ENCODE measurements around the gene SSR1. TPM values are rescaled to one million over a fixed set of nuclear protein-coding genes. Genes with fewer than 3 reads are reported as not detected.
A peak's percentile ranks its signal among the peaks of the same experiment; 100 is the strongest.

SSR1 gene
- total and polyA plus RNA-seq, 9 donors = 62.7 to 110 (median 75.5) TPM

DNA sequence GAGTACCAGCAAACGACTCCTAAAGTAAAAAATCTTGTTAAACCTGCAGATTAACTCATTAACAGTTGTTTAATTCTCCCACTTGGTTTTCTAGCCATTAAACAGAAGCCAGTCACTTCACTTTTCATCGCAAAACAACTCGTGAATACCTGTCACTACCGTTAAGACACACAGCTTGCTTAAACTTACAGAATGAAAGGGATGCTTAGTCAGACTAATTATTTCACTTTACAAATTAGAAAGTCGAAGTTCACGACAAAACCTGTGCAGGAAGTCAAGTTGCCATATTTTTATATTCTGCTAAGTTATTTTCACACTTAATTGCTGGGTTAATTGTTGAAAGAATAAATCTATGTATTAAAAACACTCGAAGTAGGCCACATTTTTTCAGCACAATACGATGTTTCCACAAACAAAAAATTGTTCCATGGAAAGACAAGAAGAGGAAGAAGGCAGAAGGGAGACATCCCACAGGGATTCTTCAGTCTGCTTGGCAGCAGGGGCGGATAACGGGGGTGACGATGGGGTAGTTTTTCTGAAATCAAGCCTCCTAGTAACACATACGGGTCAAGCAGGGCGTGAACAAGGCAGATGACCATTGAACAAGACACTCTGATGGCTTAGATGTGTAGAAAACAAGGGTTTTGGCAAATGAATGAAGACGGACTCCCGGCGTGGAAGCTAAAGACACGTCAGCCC is 933 bp downstream of the SSR1 start:
- H3K36me3 ChIP-seq (ENCODE audit: control insufficient read depth, insufficient read depth, low read length) = peaks cover 19% of the 10 kb centered on the region
- peaks cover 5% of the 10 kb centered on the region for H3K4me1 ChIP-seq (ENCODE audit: control insufficient read depth, insufficient read depth, low read length)
- DNase-seq = peak; percentile 18
- 1% methylated on average over 4 of the region's 17 CpGs for WGBS (ENCODE audit: insufficient coverage)
- peak overlapping the region; percentile 72 for H3K4me3 ChIP-seq (ENCODE audit: low read length)
- H3K27ac ChIP-seq (ENCODE audit: low read length) = peak overlapping the region; percentile 96
- no peaks in the 10 kb centered on the region for H3K27me3 ChIP-seq (ENCODE audit: control insufficient read depth, insufficient read depth, low read length)
- no peaks in the 10 kb centered on the region for H3K9me3 ChIP-seq (replicated peaks; ENCODE audit: control insufficient read depth, low read depth, low read length)

DNA sequence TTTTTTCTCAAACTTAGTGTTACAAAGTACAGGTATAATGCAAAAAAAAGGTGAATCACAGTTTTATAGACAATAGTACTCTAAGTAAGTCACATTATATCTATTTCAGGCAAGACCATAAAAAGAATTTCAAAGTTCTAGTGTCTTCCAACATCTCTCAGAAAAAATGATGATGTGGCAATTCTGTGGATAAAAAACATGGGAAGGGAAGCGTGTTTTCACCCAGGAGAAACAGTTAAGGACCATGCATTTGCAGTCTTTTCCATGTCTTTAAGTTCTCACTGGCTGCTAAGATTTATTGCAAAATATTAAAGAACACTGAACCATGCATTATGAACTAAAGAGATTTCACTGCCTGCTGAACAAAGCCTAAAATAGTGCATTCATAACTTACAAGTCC is 1.8 kb downstream of the SSR1 start:
- WGBS (ENCODE audit: insufficient coverage) = no CpG with 5 or more reads among the region's 1 CpG
- DNase-seq = peak; percentile 49
- Histone ChIP-seq H3K4me3 (ENCODE audit: low read length) (no peak overlapping the region), H3K27ac (ENCODE audit: low read length) (no peak overlapping the region), H3K27me3 (ENCODE audit: control insufficient read depth, insufficient read depth, low read length) (no peaks in the 10 kb centered on the region), H3K36me3 (ENCODE audit: control insufficient read depth, insufficient read depth, low read length) (peaks cover 26% of the 10 kb centered on the region), H3K4me1 (ENCODE audit: control insufficient read depth, insufficient read depth, low read length) (peaks cover 5% of the 10 kb centered on the region), H3K9me3 (replicated peaks; ENCODE audit: control insufficient read depth, low read depth, low read length) (no peaks in the 10 kb centered on the region)

DNA sequence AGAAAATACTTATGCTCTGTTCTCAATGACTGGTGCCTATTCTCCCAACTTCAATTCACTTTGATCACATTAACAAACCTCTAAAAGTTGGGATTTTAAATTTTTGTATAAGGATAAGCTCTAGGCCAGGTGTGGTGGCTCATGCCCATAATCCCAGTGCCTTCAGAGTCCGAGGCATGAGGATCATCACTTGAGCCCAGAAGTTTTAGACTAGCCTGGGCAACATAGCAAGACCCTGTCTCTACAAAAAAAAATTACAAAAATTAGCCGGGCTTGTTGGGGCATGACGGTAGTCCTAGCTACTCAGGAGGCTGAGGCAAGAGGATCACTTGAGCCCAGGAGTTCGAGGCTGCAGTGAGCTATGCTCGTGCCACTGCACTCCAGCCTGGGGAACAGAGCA is 3.9 kb downstream of the SSR1 start:
- DNase-seq = no peak
- Histone ChIP-seq H3K27me3 (ENCODE audit: control insufficient read depth, insufficient read depth, low read length) (no peaks in the 10 kb centered on the region), H3K9me3 (replicated peaks; ENCODE audit: control insufficient read depth, low read depth, low read length) (no peaks in the 10 kb centered on the region), H3K4me3 (ENCODE audit: low read length) (no peak overlapping the region), H3K4me1 (ENCODE audit: control insufficient read depth, insufficient read depth, low read length) (peaks cover 5% of the 10 kb centered on the region), H3K36me3 (ENCODE audit: control insufficient read depth, insufficient read depth, low read length) (peaks cover 37% of the 10 kb centered on the region), H3K27ac (ENCODE audit: low read length) (no peak overlapping the region)
- 100% methylated on average over 3 of the region's 5 CpGs for WGBS (ENCODE audit: insufficient coverage)

DNA sequence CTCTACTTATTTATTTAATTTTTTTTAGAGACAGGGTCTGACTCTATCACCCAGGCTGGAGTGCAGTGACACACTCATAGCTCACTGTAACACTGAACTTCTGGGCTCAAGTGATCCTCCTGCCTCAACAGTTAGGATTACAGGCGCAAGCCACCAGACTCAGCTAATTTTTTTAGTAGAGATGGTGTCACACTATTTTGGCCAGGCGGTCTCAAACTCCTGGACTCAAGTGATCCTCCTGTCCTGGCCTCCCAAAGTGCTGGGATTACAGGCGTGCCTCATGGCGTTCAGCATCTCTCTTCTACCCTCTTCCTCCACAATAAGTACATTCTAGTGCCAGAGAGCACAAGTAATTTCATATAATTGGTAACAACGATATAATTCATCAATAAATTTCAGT is 5.5 kb downstream of the SSR1 start:
- Histone ChIP-seq H3K4me1 (ENCODE audit: control insufficient read depth, insufficient read depth, low read length) (peaks cover 2% of the 10 kb centered on the region), H3K36me3 (ENCODE audit: control insufficient read depth, insufficient read depth, low read length) (peaks cover 46% of the 10 kb centered on the region), H3K27me3 (ENCODE audit: control insufficient read depth, insufficient read depth, low read length) (no peaks in the 10 kb centered on the region), H3K4me3 (ENCODE audit: low read length) (no peak overlapping the region), H3K27ac (ENCODE audit: low read length) (no peak overlapping the region), H3K9me3 (replicated peaks; ENCODE audit: control insufficient read depth, low read depth, low read length) (no peaks in the 10 kb centered on the region)
- DNase-seq = no peak
- 100% methylated on average over 4 of the region's 5 CpGs for WGBS (ENCODE audit: insufficient coverage)

DNA sequence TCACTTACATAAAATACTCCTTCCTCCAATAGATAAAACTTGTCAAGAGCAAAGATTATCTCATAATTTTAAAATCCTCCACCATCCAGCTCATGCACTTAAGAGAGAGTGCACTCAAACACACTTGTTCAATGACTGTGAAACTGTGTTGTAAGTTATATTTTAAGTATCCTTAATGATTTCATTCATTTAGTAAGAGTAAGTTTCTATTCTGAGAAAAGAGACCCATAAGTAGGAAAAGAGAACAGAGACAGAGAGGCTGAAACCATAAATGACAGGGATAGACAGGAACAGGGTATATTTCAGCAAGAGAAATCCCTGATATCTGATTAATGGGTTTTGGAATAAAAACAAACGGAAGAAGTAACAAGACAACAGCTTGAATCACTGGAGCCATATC is 8.2 kb downstream of the SSR1 start:
- peaks cover 63% of the 10 kb centered on the region for H3K36me3 ChIP-seq (ENCODE audit: control insufficient read depth, insufficient read depth, low read length)
- no CpG with 5 or more reads among the region's 1 CpG for WGBS (ENCODE audit: insufficient coverage)
- no peak for DNase-seq
- no peak overlapping the region for H3K4me3 ChIP-seq (ENCODE audit: low read length)
- peaks cover 2% of the 10 kb centered on the region for H3K4me1 ChIP-seq (ENCODE audit: control insufficient read depth, insufficient read depth, low read length)
- no peaks in the 10 kb centered on the region for H3K9me3 ChIP-seq (replicated peaks; ENCODE audit: control insufficient read depth, low read depth, low read length)
- H3K27ac ChIP-seq (ENCODE audit: low read length) = no peak overlapping the region
- no peaks in the 10 kb centered on the region for H3K27me3 ChIP-seq (ENCODE audit: control insufficient read depth, insufficient read depth, low read length)

DNA sequence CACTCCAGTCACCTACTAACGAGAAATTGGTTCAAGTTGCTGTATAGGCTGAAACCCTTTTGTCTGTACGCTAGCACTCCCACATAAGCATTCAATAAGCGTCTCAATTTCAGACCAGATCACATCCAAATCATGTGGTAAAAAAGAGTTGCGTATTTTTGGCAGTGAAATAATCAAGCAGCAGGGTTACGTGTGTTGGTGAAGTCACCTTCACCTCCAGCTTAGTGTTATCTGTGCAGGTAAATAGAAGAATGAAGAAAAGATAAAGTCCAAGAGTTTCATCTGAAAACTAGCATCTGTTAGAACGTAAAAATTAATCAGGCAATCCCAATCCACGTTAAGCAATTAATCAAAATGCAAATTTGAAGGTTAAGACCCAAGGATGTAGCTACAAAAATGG is 11.3 kb downstream of the SSR1 start:
- Histone ChIP-seq H3K9me3 (replicated peaks; ENCODE audit: control insufficient read depth, low read depth, low read length) (no peaks in the 10 kb centered on the region), H3K27me3 (ENCODE audit: control insufficient read depth, insufficient read depth, low read length) (no peaks in the 10 kb centered on the region), H3K4me3 (ENCODE audit: low read length) (no peak overlapping the region), H3K27ac (ENCODE audit: low read length) (no peak overlapping the region), H3K36me3 (ENCODE audit: control insufficient read depth, insufficient read depth, low read length) (peaks cover 51% of the 10 kb centered on the region), H3K4me1 (ENCODE audit: control insufficient read depth, insufficient read depth, low read length) (no peaks in the 10 kb centered on the region)
- no peak for DNase-seq
- 90% methylated on average over 2 of the region's 7 CpGs for WGBS (ENCODE audit: insufficient coverage)

DNA sequence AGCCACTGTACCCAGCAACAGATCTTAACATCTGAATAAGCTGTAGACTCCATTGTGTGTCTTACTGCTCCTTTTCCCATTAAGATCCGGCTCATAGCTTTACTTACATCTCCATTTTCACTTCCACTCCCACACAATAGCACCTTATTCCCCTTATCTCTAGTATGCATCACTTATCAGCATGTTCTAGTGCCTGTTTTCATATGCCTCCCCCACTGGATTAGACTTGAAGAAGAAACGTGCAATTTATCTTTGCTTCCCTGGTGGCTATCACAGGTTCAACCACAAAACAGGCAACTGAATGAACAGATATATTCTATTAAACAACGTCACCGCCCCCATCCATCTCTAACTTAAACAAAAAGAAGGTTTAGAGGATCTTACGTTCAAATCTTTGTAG is 12.1 kb downstream of the SSR1 start:
- H3K4me3 ChIP-seq (ENCODE audit: low read length) = no peak overlapping the region
- no peaks in the 10 kb centered on the region for H3K27me3 ChIP-seq (ENCODE audit: control insufficient read depth, insufficient read depth, low read length)
- DNase-seq = no peak
- H3K36me3 ChIP-seq (ENCODE audit: control insufficient read depth, insufficient read depth, low read length) = peaks cover 49% of the 10 kb centered on the region
- no peaks in the 10 kb centered on the region for H3K4me1 ChIP-seq (ENCODE audit: control insufficient read depth, insufficient read depth, low read length)
- H3K9me3 ChIP-seq (replicated peaks; ENCODE audit: control insufficient read depth, low read depth, low read length) = no peaks in the 10 kb centered on the region
- H3K27ac ChIP-seq (ENCODE audit: low read length) = no peak overlapping the region
- 96% methylated on average over 3 of the region's 5 CpGs for WGBS (ENCODE audit: insufficient coverage)

DNA sequence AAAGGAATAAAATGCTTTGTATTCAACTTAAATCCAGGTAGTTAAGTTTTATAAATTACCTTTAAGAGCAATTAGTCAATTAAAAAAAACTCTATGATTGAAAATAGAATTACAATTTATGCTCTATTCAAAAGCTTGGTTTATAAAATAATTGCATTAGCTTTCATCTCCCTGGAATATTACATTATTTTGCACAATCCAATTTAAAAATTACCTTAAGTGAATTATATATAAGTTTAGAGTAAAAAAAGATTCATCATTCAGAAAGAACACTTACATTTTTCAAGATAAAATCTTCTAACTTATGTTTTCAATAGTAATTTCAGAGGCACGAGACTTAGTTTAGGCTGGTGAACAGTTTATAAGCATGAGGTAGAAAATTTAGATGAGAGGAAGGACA is 14.9 kb downstream of the SSR1 start:
- H3K4me3 ChIP-seq (ENCODE audit: low read length) = no peak overlapping the region
- H3K27ac ChIP-seq (ENCODE audit: low read length) = no peak overlapping the region
- no CpG with 5 or more reads among the region's 1 CpG for WGBS (ENCODE audit: insufficient coverage)

DNA sequence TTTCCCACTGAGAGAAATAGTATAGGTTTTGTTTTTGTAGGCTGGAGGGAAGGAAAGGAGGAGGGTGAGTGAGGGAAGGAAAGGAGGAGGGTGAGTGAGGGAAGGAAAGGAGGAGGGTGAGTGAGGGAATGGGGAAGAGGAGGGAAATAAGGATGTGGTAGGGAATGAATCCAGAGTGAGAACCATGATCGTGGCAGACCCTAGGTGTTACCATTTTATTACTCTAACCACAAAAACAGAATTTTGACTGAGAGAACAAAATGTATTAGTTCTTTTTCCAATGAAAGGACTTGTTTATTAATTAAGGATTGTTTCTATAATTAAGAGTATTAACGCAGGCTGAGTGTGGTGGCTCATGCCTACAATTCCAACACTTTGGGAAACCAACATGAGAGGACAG is 16.4 kb downstream of the SSR1 start:
- H3K27me3 ChIP-seq (ENCODE audit: control insufficient read depth, insufficient read depth, low read length) = no peaks in the 10 kb centered on the region
- no peaks in the 10 kb centered on the region for H3K4me1 ChIP-seq (ENCODE audit: control insufficient read depth, insufficient read depth, low read length)
- H3K27ac ChIP-seq (ENCODE audit: low read length) = no peak overlapping the region
- H3K9me3 ChIP-seq (replicated peaks; ENCODE audit: control insufficient read depth, low read depth, low read length) = no peaks in the 10 kb centered on the region
- WGBS (ENCODE audit: insufficient coverage) = no CpG with 5 or more reads among the region's 2 CpGs
- H3K4me3 ChIP-seq (ENCODE audit: low read length) = no peak overlapping the region
- no peak for DNase-seq
- H3K36me3 ChIP-seq (ENCODE audit: control insufficient read depth, insufficient read depth, low read length) = peaks cover 40% of the 10 kb centered on the region

More for the DNA sequence above, 14.9 kb downstream of the SSR1 start:
- H3K36me3 ChIP-seq (ENCODE audit: control insufficient read depth, insufficient read depth, low read length) = peaks cover 38% of the 10 kb centered on the region
- no peaks in the 10 kb centered on the region for H3K9me3 ChIP-seq (replicated peaks; ENCODE audit: control insufficient read depth, low read depth, low read length)
- no peaks in the 10 kb centered on the region for H3K27me3 ChIP-seq (ENCODE audit: control insufficient read depth, insufficient read depth, low read length)
- no peaks in the 10 kb centered on the region for H3K4me1 ChIP-seq (ENCODE audit: control insufficient read depth, insufficient read depth, low read length)
- DNase-seq = no peak

DNA sequence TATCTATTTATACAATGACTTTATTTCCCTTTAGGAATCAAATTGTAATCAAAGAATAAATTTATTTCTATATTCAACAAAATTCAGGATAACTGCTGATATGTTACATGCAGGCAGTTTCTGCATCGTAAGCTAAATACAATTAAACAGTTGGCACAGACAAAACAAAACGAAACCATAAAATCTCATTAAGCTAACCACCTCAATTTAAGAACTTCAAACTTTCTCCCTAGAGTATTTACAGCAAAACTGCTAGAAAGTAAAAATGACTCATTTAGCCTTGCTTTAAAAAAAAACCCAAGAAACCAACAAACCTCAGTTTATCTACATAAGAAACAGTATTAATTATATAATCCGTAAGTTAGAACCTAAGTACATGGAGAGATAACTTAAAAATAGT is 17.1 kb downstream of the SSR1 start:
- Histone ChIP-seq H3K9me3 (replicated peaks; ENCODE audit: control insufficient read depth, low read depth, low read length) (no peaks in the 10 kb centered on the region), H3K4me3 (ENCODE audit: low read length) (no peak overlapping the region), H3K27me3 (ENCODE audit: control insufficient read depth, insufficient read depth, low read length) (no peaks in the 10 kb centered on the region), H3K4me1 (ENCODE audit: control insufficient read depth, insufficient read depth, low read length) (no peaks in the 10 kb centered on the region), H3K27ac (ENCODE audit: low read length) (no peak overlapping the region), H3K36me3 (ENCODE audit: control insufficient read depth, insufficient read depth, low read length) (peaks cover 33% of the 10 kb centered on the region)
- no CpG with 5 or more reads among the region's 3 CpGs for WGBS (ENCODE audit: insufficient coverage)
- DNase-seq = no peak
